ENCODE results near the gene MRTFB.

The MRTFB gene

DNA sequence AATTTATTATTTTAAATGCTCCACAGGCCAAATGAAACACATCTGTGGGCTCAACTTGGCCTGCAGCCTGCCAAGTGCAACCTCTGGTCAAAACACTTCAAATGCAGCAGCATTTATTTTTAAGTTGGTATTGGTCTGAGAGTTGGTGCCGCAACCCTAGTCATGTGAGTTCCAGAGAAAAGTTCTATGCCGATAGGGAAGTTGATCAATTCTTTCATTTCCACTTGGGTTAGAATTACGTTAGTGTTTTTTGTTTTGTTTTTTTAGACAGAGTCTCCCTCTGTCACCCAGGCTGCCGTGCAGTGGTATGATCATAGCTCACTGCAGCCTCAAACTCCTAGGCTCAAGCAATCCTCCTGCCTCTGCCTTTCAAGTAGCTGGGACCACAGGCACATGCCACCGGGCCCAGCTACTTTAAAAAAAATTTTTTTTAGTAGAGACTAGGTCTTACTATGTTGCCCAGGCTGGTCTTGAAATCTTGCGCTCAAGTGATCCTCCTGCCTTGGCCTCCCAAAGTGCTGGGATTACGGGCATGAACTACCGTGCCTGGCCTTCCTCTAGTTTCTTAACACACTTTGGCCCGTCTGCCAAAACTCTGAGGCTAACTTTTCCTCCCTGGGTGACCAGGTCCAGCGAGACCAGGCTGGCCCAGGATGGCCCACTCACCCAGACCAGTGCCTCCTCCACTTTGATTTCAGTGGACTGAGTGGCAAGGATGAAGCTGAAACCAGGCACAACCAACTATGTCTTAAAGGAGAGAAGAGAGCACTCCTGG lies 221.1 kb downstream of the MRTFB start:
- no peak for TF ChIP-seq MYC (IDR thresholded peaks at IDR 0.05; ENCODE audit: low read depth, low read length)
- TF ChIP-seq, protein P1, sequence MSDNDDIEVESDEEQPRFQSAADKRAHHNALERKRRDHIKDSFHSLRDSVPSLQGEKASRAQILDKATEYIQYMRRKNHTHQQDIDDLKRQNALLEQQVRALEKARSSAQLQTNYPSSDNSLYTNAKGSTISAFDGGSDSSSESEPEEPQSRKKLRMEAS (IDR thresholded peaks at IDR 0.05; ENCODE audit: low read depth, low read length) = no peak
- no peak for TF ChIP-seq POLR2A (IDR thresholded peaks at IDR 0.05; ENCODE audit: extremely low read depth, insufficient read length)
- TF ChIP-seq, protein P2, sequence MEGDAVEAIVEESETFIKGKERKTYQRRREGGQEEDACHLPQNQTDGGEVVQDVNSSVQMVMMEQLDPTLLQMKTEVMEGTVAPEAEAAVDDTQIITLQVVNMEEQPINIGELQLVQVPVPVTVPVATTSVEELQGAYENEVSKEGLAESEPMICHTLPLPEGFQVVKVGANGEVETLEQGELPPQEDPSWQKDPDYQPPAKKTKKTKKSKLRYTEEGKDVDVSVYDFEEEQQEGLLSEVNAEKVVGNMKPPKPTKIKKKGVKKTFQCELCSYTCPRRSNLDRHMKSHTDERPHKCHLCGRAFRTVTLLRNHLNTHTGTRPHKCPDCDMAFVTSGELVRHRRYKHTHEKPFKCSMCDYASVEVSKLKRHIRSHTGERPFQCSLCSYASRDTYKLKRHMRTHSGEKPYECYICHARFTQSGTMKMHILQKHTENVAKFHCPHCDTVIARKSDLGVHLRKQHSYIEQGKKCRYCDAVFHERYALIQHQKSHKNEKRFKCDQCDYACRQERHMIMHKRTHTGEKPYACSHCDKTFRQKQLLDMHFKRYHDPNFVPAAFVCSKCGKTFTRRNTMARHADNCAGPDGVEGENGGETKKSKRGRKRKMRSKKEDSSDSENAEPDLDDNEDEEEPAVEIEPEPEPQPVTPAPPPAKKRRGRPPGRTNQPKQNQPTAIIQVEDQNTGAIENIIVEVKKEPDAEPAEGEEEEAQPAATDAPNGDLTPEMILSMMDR (IDR thresholded peaks at IDR 0.05; ENCODE audit: low read depth, low read length) = no peak
- DNase-seq (ENCODE audit: low read depth) = no peak
- H3K4me3 ChIP-seq (ENCODE audit: low read depth, low read length) = no peak overlapping the region

DNA sequence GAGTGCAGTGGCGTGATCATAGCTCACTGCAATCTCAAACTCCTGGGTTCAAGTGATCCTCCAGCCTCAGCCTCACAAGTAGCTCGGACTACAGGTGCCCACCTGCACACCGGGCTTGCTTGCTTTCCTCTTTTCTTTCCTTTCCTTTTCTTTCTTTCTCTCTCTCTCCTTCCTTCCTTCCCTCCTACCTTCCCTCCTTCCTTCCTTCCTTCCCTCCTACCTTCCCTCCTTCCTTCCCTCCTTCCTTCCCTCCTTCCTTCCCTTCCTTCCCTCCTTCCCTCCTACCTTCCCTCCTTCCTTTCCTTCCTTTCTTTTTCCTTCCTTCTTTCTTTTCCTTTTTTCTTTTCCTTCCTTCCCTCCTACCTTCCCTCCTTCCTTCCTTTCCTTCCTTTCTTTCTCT lies 225.5 kb downstream of the MRTFB start:
- TF ChIP-seq POLR2A (IDR thresholded peaks at IDR 0.05; ENCODE audit: extremely low read depth, insufficient read length) = no peak
- TF ChIP-seq, protein P1 (IDR thresholded peaks at IDR 0.05; ENCODE audit: low read depth, low read length) = no peak
- TF ChIP-seq MYC (IDR thresholded peaks at IDR 0.05; ENCODE audit: low read depth, low read length) = no peak
- TF ChIP-seq, protein P2 (IDR thresholded peaks at IDR 0.05; ENCODE audit: low read depth, low read length) = no peak
- no peak for DNase-seq (ENCODE audit: low read depth)
- H3K4me3 ChIP-seq (ENCODE audit: low read depth, low read length) = no peak overlapping the region

DNA sequence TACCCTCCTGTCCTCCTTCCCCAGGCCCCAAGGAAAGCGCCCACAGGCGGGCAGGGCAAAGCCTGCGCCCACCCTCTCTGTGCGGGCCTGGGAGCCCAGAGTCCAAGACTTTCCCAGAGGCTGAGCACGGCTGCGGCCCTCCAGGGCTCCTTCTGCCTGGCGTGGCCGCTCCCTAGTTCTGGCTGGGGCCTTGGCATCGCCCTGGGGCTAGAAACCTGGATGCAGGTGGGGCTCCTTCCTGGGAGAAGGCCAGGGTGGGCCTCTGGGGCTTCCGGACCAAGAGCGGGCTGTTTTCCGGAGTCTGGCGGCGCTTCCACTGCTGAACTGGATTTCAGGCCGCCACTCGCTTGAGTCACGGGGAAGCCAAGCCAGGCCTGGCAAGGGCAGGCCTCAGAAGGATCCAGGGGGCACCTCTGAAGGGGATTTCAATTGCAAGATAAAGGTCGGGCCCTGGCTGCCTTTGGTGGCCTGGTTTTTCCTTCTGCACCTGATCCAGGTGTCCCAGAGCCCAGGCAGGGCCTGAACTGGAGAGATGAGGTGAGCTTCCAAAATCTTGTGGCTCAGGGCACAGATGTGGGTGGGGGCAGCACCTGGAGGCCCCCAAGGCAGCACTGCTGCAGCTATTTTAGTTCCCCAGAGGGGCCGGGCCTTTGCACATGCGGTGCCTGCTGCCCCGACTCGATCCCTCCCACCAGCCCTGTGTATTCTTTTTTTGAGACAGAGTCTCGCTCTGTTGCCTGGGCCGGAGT lies 227.4 kb downstream of the MRTFB start:
- DNase-seq (ENCODE audit: low read depth) = no peak
- no peak overlapping the region for H3K4me3 ChIP-seq (ENCODE audit: low read depth, low read length)
- TF ChIP-seq POLR2A (IDR thresholded peaks at IDR 0.05; ENCODE audit: extremely low read depth, insufficient read length) (no peak), MYC (IDR thresholded peaks at IDR 0.05; ENCODE audit: low read depth, low read length) (no peak)
- TF ChIP-seq, protein P1 (IDR thresholded peaks at IDR 0.05; ENCODE audit: low read depth, low read length) = no peak
- TF ChIP-seq, protein P2 (IDR thresholded peaks at IDR 0.05; ENCODE audit: low read depth, low read length) = no peak

DNA sequence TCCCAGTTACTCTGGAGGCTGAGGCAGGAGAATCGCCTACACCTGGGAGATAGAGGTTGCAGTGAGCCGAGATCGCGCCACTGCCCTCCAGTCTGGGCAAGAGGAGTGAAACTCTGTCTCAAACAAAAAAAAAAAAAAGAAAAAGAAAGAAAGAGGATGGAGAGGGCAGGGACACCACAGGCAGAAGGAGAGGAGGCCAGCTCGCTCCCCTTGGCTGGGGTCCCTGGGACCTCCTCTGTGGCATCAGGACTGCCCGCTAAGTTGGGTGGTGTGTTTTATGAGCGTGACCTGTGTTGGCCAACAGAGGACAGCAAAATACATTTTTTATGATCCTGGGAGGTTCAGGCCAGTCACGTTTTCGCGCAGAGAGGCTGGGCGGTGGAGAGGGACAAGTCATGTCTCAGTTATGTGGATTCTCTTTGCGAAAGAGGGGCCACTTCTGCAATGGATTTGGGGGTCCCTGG lies 229.6 kb downstream of the MRTFB start:
- TF ChIP-seq, protein P1 (IDR thresholded peaks at IDR 0.05; ENCODE audit: low read depth, low read length) = peak; percentile 62
- no peak for TF ChIP-seq MYC (IDR thresholded peaks at IDR 0.05; ENCODE audit: low read depth, low read length)
- no peak for TF ChIP-seq POLR2A (IDR thresholded peaks at IDR 0.05; ENCODE audit: extremely low read depth, insufficient read length)
- TF ChIP-seq, protein P2 (IDR thresholded peaks at IDR 0.05; ENCODE audit: low read depth, low read length) = peak; percentile 41
- DNase-seq (ENCODE audit: low read depth) = peak; percentile 75
- H3K4me3 ChIP-seq (ENCODE audit: low read depth, low read length) = no peak overlapping the region

DNA sequence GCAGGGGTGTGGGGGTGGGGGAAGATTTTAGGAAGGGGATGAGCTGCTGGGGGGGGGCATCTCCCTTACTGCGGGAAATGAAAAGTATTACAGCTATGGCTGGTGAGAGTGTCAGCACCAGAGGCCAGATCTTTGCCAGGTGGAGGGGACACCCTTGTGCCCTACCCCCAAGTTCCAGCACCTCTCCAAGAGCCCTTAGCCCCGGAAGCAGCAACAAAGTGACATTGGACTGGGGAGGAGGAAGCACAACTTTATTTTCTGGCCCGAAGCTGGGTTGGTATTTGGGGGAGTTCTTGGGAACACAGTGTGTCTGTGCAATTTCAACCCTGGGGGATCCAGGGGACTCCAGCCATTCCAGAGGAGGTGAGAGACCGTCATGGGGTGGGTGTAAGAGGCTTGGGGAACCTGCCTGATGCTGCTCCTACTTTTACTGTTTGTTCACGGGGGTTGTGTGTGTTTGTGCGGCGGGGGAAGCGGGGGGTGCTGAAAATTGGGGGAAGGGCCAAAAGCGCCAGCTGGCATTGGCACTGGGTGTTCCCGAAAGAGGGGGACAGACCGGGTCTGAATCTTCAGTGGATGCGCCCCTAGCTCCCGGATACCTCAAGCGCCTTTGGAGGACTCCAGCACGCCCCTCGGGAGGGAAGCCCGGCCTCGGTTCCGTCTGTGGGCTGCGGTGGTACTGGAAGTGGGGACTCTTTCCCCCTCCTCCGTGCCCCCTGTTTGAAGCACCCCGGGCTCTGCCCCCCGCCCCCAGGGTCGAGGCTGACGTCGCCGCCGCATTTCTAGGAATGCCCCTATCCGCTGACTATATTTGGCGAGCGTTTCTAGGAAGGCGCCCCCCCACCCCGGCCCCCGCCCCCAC lies 230.3 kb downstream of the MRTFB start:
- no peak for TF ChIP-seq POLR2A (IDR thresholded peaks at IDR 0.05; ENCODE audit: extremely low read depth, insufficient read length)
- DNase-seq (ENCODE audit: low read depth) = peak; percentile 15
- H3K4me3 ChIP-seq (ENCODE audit: low read depth, low read length) = no peak overlapping the region

Measured in NB4 (cell line).